ENCODE data around the gene FHOD3. TPM values are rescaled to one million over a fixed set of nuclear protein-coding genes. Genes with fewer than 3 reads are reported as not detected.
"Not testable (repeated sequence)": the region's sequence is repeated elsewhere in the genome, so short reads cannot be mapped to it uniquely, and the experiment has no call there.

FHOD3 gene
- total RNA-seq, 2 donors from 2014 or later = 19.8 to 24.9 TPM

GRCh38 chr18:36813824-36814223 is 516.3 kb downstream of the FHOD3 start:
- no peak for TF ChIP-seq CTCF (IDR thresholded peaks at IDR 0.05)
- ATAC-seq (ENCODE audit: insufficient number of reproducible peaks, low FRiP score, low read depth) (no peak), DNase-seq (ENCODE audit: low spot score) (no peak)
- Histone ChIP-seq H3K27me3 (replicated peaks; ENCODE audit: insufficient read depth) (no peaks in the 10 kb centered on the region), H3K9me3 (no peaks in the 10 kb centered on the region), H3K27ac (no peak overlapping the region), H3K4me3 (no peak overlapping the region), H3K36me3 (peaks cover 16% of the 10 kb centered on the region), H3K4me1 (ENCODE audit: control insufficient read depth in 1 of 2, low read depth in 2 of 2) (peaks cover 0 to 7% of the 10 kb centered on the region in 2 donors)

- Histone ChIP-seq H3K9me3 (no peaks in the 10 kb centered on the region), H3K27ac (no peak overlapping the region), H3K4me3 (no peak overlapping the region), H3K27me3 (replicated peaks; ENCODE audit: insufficient read depth) (no peaks in the 10 kb centered on the region), H3K36me3 (peaks cover 16% of the 10 kb centered on the region), H3K4me1 (ENCODE audit: control insufficient read depth in 1 of 2, low read depth in 2 of 2) (peaks cover 5% of the 10 kb centered on the region in 2 donors)
- no peak for TF ChIP-seq CTCF (IDR thresholded peaks at IDR 0.05)
- no peak for ATAC-seq (ENCODE audit: insufficient number of reproducible peaks, low FRiP score, low read depth)
- DNase-seq (ENCODE audit: low spot score) = no peak
These were observed 517.5 kb downstream of the FHOD3 start for GRCh38 chr18:36814994-36815393.

- peaks cover 16% of the 10 kb centered on the region for H3K36me3 ChIP-seq
- ATAC-seq (ENCODE audit: insufficient number of reproducible peaks, low FRiP score, low read depth); H3K4me3 ChIP-seq; H3K4me1 ChIP-seq (ENCODE audit: control insufficient read depth in 1 of 2, low read depth in 2 of 2); H3K27ac ChIP-seq; DNase-seq (ENCODE audit: low spot score); H3K9me3 ChIP-seq; H3K27me3 ChIP-seq (replicated peaks; ENCODE audit: insufficient read depth): not testable (repeated sequence)
These were observed 518.6 kb downstream of the FHOD3 start for GRCh38 chr18:36816096-36816495.

GRCh38 chr18:36817039-36817438 is 519.5 kb downstream of the FHOD3 start:
- no peaks in the 10 kb centered on the region for H3K9me3 ChIP-seq
- no peak for DNase-seq (ENCODE audit: low spot score)
- no peak overlapping the region for H3K27ac ChIP-seq
- TF ChIP-seq CTCF (IDR thresholded peaks at IDR 0.05) = no peak
- peaks cover 3 to 7% of the 10 kb centered on the region in 2 donors for H3K4me1 ChIP-seq (ENCODE audit: control insufficient read depth in 1 of 2, low read depth in 2 of 2)
- no peak overlapping the region for H3K4me3 ChIP-seq
- ATAC-seq (ENCODE audit: insufficient number of reproducible peaks, low FRiP score, low read depth) = no peak
- no peaks in the 10 kb centered on the region for H3K27me3 ChIP-seq (replicated peaks; ENCODE audit: insufficient read depth)
- peaks cover 16% of the 10 kb centered on the region for H3K36me3 ChIP-seq

- TF ChIP-seq CTCF (IDR thresholded peaks at IDR 0.05) = no peak
- no peak for ATAC-seq (ENCODE audit: insufficient number of reproducible peaks, low FRiP score, low read depth)
These were observed 521.1 kb downstream of the FHOD3 start for GRCh38 chr18:36818652-36819051.

GRCh38 chr18:36819621-36820020 is 522.1 kb downstream of the FHOD3 start:
- no peaks in the 10 kb centered on the region for H3K27me3 ChIP-seq (replicated peaks; ENCODE audit: insufficient read depth)
- no peak overlapping the region for H3K4me3 ChIP-seq
- DNase-seq (ENCODE audit: low spot score) (no peak), ATAC-seq (ENCODE audit: insufficient number of reproducible peaks, low FRiP score, low read depth) (no peak)
- no peaks in the 10 kb centered on the region for H3K9me3 ChIP-seq
- peaks cover 0 to 7% of the 10 kb centered on the region in 2 donors for H3K4me1 ChIP-seq (ENCODE audit: control insufficient read depth in 1 of 2, low read depth in 2 of 2)
- H3K36me3 ChIP-seq = peaks cover 16% of the 10 kb centered on the region
- H3K27ac ChIP-seq = no peak overlapping the region
- TF ChIP-seq CTCF (IDR thresholded peaks at IDR 0.05) = no peak

More at GRCh38 chr18:36818652-36819051, 521.1 kb downstream of the FHOD3 start:
- H3K27ac ChIP-seq = no peak overlapping the region
- DNase-seq (ENCODE audit: low spot score) = no peak
- H3K4me1 ChIP-seq (ENCODE audit: control insufficient read depth in 1 of 2, low read depth in 2 of 2) = peaks cover 0 to 7% of the 10 kb centered on the region in 2 donors
- H3K36me3 ChIP-seq = peaks cover 16% of the 10 kb centered on the region
- H3K4me3 ChIP-seq = no peak overlapping the region
- H3K9me3 ChIP-seq = no peaks in the 10 kb centered on the region
- no peaks in the 10 kb centered on the region for H3K27me3 ChIP-seq (replicated peaks; ENCODE audit: insufficient read depth)
